Keratinocyte (primary cell): ENCODE results near the gene HIVEP1.

ENCODE experiments used
- EZH2 ChIP-seq: IDR thresholded peaks from one replicate; pipeline ENCODE4 v1.6.1; 2012; ENCODE audit warnings: inconsistent platforms, mild to moderate bottlenecking, low read length, moderate library complexity
- TF ChIP-seq, protein P1 (sequence below), 3 experiments: IDR thresholded peaks in 1 of 3; conservative IDR thresholded peaks in 1 of 3; optimal IDR thresholded peaks in 1 of 3; 2 replicates in 2 of 3; 3 replicates in 1 of 3; pipeline versions ENCODE3 to v1.5.1; 2011; ENCODE audit warnings: low read length in 3 of 3, mild to moderate bottlenecking in 3 of 3, moderate library complexity in 2 of 3, control low read depth in 1 of 3, inconsistent platforms in 1 of 3; ENCODE audit not compliant: insufficient read depth in 2 of 3; ENCODE audit errors: extremely low read depth in 1 of 3

GRCh38 chr6:11987386-11987785, 24.7 kb upstream of the HIVEP1 start:
- TF ChIP-seq, protein P1, sequence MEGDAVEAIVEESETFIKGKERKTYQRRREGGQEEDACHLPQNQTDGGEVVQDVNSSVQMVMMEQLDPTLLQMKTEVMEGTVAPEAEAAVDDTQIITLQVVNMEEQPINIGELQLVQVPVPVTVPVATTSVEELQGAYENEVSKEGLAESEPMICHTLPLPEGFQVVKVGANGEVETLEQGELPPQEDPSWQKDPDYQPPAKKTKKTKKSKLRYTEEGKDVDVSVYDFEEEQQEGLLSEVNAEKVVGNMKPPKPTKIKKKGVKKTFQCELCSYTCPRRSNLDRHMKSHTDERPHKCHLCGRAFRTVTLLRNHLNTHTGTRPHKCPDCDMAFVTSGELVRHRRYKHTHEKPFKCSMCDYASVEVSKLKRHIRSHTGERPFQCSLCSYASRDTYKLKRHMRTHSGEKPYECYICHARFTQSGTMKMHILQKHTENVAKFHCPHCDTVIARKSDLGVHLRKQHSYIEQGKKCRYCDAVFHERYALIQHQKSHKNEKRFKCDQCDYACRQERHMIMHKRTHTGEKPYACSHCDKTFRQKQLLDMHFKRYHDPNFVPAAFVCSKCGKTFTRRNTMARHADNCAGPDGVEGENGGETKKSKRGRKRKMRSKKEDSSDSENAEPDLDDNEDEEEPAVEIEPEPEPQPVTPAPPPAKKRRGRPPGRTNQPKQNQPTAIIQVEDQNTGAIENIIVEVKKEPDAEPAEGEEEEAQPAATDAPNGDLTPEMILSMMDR (optimal IDR thresholded peaks at IDR 0.05 in 1 of 3, IDR thresholded peaks at IDR 0.05 in 1 of 3, conservative IDR thresholded peaks at IDR 0.05 in 1 of 3; ENCODE audit: extremely low read depth in 1 of 3, insufficient read depth in 2 of 3, low read length in 3 of 3), result no peak
- TF ChIP-seq EZH2, result no peak
